ENCODE results near the gene RNF41.
"Not testable (repeated sequence)": the region's sequence is repeated elsewhere in the genome, so short reads cannot be mapped to it uniquely, and the experiment has no call there.

Gene RNF41

GRCh38 chr12:56163533-56164344 lies 58.0 kb downstream of the RNF41 start:
- no peak for DNase-seq

- DNase-seq = no peak
Observed at GRCh38 chr12:56162468-56163290, 59.0 kb downstream of the RNF41 start.

- no peak for DNase-seq
Observed at GRCh38 chr12:56161690-56162351, 59.9 kb downstream of the RNF41 start.

GRCh38 chr12:56160894-56161689 lies 60.6 kb downstream of the RNF41 start:
- no peak for DNase-seq

- no peak for DNase-seq
Observed at GRCh38 chr12:56160193-56160763, 61.4 kb downstream of the RNF41 start.

- no peak for DNase-seq
Observed at GRCh38 chr12:56159482-56160192, 62.1 kb downstream of the RNF41 start.

GRCh38 chr12:56158926-56159461 lies 62.7 kb downstream of the RNF41 start:
- DNase-seq = no peak

- DNase-seq = peak; percentile 98
Observed at GRCh38 chr12:56158029-56158925, 63.4 kb downstream of the RNF41 start, which contains the start of gene MYL6. MYL6 (plus strand) TSS chr12:56158359; CDS start chr12:56158402, 43 bp downstream.

- peak; percentile 78 for DNase-seq
Observed at GRCh38 chr12:56157201-56158028, 64.3 kb downstream of the RNF41 start.

- DNase-seq = not testable (repeated sequence)
Observed at GRCh38 chr12:56156464-56157200, 65.1 kb downstream of the RNF41 start.

- no peak for DNase-seq
Observed at GRCh38 chr12:56155256-56155845, 66.4 kb downstream of the RNF41 start.

- no peak for DNase-seq
Observed at GRCh38 chr12:56154818-56155217, 66.9 kb downstream of the RNF41 start.

GRCh38 chr12:56154246-56154771 lies 67.4 kb downstream of the RNF41 start:
- no peak for DNase-seq

- DNase-seq = no peak
Observed at GRCh38 chr12:56153678-56154065, 68.0 kb downstream of the RNF41 start.

GRCh38 chr12:56152756-56153677 lies 68.7 kb downstream of the RNF41 start:
- DNase-seq = no peak

All from NCI-H1436 (cell line).